K562 (cell line): Measurements from ENCODE around the gene CHPF2. TPM values are rescaled to one million over a fixed set of nuclear protein-coding genes. Genes with fewer than 3 reads are reported as not detected.

Experiments
- CHD2 ChIP-seq: IDR thresholded peaks from 2 replicates; pipeline ENCODE4 v1.6.1; 2011; ENCODE audit warnings: low read depth, low read length
- CREB3L1 ChIP-seq: fragments of 450-650 bp; IDR thresholded peaks from 2 replicates; pipeline ENCODE4 v1.6.1; 2014; ENCODE audit warnings: low read depth, mild to moderate bottlenecking, moderate library complexity, borderline replicate concordance
- E2F1 ChIP-seq: sonication (generic); formaldehyde crosslinking; IDR thresholded peaks from 2 replicates; pipeline ENCODE4 v1.8.1; 2023; ENCODE audit warnings: mild to moderate bottlenecking, missing genetic modification reagents, moderate library complexity
- KAT8 ChIP-seq: fragments of 450-650 bp; IDR thresholded peaks from 2 replicates; pipeline ENCODE4 v1.6.1; 2016; ENCODE audit warnings: low read depth, mild to moderate bottlenecking
- MCM5 ChIP-seq: fragments of 450-650 bp; IDR thresholded peaks from 2 replicates; pipeline ENCODE4 v1.6.1; 2016; ENCODE audit warnings: low read depth
- POLR2G ChIP-seq: fragments of 200-400 bp; formaldehyde crosslinking; IDR thresholded peaks from 2 replicates; pipeline ENCODE4 v1.6.1; 2017; ENCODE audit warnings: low read depth, mild to moderate bottlenecking, antibody characterized with exemption, low read length, moderate library complexity
- TCF3 ChIP-seq: sonication (generic); formaldehyde crosslinking; IDR thresholded peaks from 2 replicates; pipeline ENCODE4 v1.4.0; 2020; ENCODE audit warnings: mild to moderate bottlenecking, missing genetic modification reagents
- ZNF444 ChIP-seq: fragments of 250-450 bp; sonication (Bioruptor Pico); IDR thresholded peaks from 2 replicates; pipeline ENCODE4 v1.4.0; 2020; ENCODE audit warnings: mild to moderate bottlenecking, moderate library complexity
- ZNF592 ChIP-seq: fragments of 450-650 bp; IDR thresholded peaks from 2 replicates; pipeline ENCODE4 v1.6.1; 2017; ENCODE audit warnings: antibody characterized with exemption, mild to moderate bottlenecking
- ZNF699 ChIP-seq: fragments of 250-450 bp; sonication (Bioruptor Pico); IDR thresholded peaks from 2 replicates; pipeline ENCODE4 v1.8.0; 2021; ENCODE audit warnings: mild to moderate bottlenecking, moderate library complexity; ENCODE audit not compliant: insufficient replicate concordance
- ZNF740 ChIP-seq, 3 experiments: fragments of 200-800 bp in 1 of 3; sonication (Bioruptor generic) in 1 of 3; sonication (generic) in 1 of 3; formaldehyde crosslinking in 1 of 3; IDR thresholded peaks; 2 replicates each; pipeline versions ENCODE4 v1.6.1 to v1.8.0; 2016 to 2022; ENCODE audit warnings: mild to moderate bottlenecking in 2 of 3, missing compliant biosample characterization in 2 of 3, missing genetic modification characterization in 2 of 3, missing genetic modification reagents in 1 of 3
- polyA plus RNA-seq, 8 experiments: library from polyadenylated mRNA; depleted of rRNA in 4 of 8; stranded (reverse) in 5 of 8; unstranded in 3 of 8; fragments of >200 nt; fragmentation: Nextera tagmentation in 2 of 8; fragmentation: Illumina TruSeq in 1 of 8; extraction: Ambion mirVana in 2 of 8; extraction: Trizol in 1 of 8; gene quantifications; 2 replicates each; pipeline versions ENCODE4 v1.2.1 to v1.2.3, GENCODE V29; 2011 to 2014; ENCODE audit warnings: inconsistent platforms in 1 of 8, missing spikeins in 1 of 8
- total RNA-seq, 7 experiments: library from RNA; depleted of rRNA in 6 of 7; stranded (reverse); fragments of >200 nt in 6 of 7; fragmentation: Illumina TruSeq in 2 of 7; extraction: Trizol in 2 of 7; gene quantifications; 2 replicates each; pipeline versions ENCODE4 v1.2.1 to v1.2.3, GENCODE V29; 2011 to 2021; ENCODE audit warnings: low replicate concordance in 1 of 7

The CHPF2 gene
- total and polyA plus RNA-seq, 9 of the 15 experiments (the other 6 are each of a cell fraction or from before 2014, with no cell fraction given): 0.08 to 32.8 (median 10.5) TPM

- no peak for TF ChIP-seq ZNF592
- no peak for TF ChIP-seq E2F1 (CRISPR knock-in tag)
- TF ChIP-seq CREB3L1: no peak
- TF ChIP-seq MCM5: no peak
- no peak for TF ChIP-seq ZNF740 (CRISPR knock-in tag; IDR thresholded peaks at IDR 0.05)
- TF ChIP-seq ZNF740 (tag; IDR thresholded peaks at IDR 0.05): 0 out of 4 replicates have a peak, but pooled peaks of 1 of the 2 experiments have one; percentile 31
- 0 out of 2 replicates have a peak, but pooled peaks have one; percentile 33 for TF ChIP-seq POLR2G
- no peak for TF ChIP-seq TCF3 (CRISPR knock-in tag)
- TF ChIP-seq ZNF444 (CRISPR knock-in tag): no peak
- no peak for TF ChIP-seq KAT8
- no peak for TF ChIP-seq ZNF699 (CRISPR knock-in tag)
- no peak for TF ChIP-seq CHD2
These were observed 22.0 kb upstream of the CHPF2 start, which contains the start of gene H2BK1 (continued) for GRCh38 chr7:151210087-151210854.
